ENCODE measurements around the gene AGO4. TPM values are rescaled to one million over a fixed set of nuclear protein-coding genes. Genes with fewer than 3 reads are reported as not detected.
A peak's percentile ranks its signal among the peaks of the same experiment; 100 is the strongest.

AGO4 gene
- total RNA-seq = 10 to 100 TPM in 1 of 4 donors, 1 to 10 TPM in 3; 4.6 to 18.1 (median 7.5) TPM

DNA sequence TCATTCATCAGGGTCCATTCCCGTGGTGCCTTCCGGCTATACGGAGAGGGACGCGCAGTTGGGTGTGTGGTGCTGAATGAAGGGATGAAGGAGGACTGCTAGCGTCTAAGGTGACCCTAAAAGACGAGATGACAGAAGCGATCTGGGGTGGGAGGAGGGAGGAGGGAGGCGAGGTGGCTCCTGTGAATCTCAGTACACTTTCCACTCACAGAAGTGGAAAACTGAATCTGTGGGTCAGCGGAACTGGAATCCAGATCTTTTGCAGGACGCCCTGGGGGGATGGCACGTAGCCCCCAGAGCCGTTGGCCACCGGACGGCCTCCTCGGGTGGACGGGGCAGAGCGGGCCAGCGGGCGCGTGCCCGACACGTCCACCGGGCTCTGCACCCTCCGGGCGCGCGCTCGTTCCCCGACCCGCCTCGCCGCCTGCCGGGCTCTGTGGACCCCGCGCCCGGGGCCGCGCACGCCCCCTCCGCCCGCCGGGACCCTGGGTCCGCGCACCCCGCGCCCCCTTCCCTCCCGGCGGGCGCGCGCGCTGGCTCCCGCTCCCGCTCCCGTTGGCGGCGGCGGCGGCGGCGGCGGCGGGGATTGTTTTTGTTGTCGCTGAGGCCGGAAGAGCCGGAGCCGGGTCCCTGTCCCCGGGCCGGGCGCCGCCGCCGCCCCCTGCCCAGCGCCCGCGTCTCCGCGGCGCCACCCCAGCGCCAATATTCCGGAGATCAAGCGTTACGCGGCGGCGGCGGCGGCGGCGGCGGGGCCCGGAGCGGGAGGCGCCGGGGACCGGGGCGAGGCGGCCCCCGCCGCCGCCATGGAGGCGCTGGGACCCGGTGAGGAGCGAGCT lies at the start of gene AGO4:
Gene AGO4 (plus strand): TSS at position 403 of the 836 bp plus-strand sequence. CDS start 401 bp downstream, at position 804.
- Histone ChIP-seq H3K4me1 (peaks cover 21 to 39% (median 26%) of the 10 kb centered on the region in 3 donors), H3K4me3 (peak within 1 kb of the TSS; percentile 64 to 94 (median 81)), H3K27ac (peak within 1 kb of the TSS; percentile 89 to 95 (median 91)), H3K27me3 (no peaks in the 10 kb centered on the region), H3K36me3 (no peaks in the 10 kb centered on the region), H3K9me3 (no peaks in the 10 kb centered on the region)
- TF ChIP-seq, protein P1, sequence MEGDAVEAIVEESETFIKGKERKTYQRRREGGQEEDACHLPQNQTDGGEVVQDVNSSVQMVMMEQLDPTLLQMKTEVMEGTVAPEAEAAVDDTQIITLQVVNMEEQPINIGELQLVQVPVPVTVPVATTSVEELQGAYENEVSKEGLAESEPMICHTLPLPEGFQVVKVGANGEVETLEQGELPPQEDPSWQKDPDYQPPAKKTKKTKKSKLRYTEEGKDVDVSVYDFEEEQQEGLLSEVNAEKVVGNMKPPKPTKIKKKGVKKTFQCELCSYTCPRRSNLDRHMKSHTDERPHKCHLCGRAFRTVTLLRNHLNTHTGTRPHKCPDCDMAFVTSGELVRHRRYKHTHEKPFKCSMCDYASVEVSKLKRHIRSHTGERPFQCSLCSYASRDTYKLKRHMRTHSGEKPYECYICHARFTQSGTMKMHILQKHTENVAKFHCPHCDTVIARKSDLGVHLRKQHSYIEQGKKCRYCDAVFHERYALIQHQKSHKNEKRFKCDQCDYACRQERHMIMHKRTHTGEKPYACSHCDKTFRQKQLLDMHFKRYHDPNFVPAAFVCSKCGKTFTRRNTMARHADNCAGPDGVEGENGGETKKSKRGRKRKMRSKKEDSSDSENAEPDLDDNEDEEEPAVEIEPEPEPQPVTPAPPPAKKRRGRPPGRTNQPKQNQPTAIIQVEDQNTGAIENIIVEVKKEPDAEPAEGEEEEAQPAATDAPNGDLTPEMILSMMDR (IDR thresholded peaks at IDR 0.05) = peak in 1 of 6 experiments; percentile 6
- no peak for TF ChIP-seq POLR2A (IDR thresholded peaks at IDR 0.05)
- intact Hi-C loops (cut with DNase I) = no loop called here
- 1 to 5% methylated on average over 4 to 11 of the region's 105 CpGs for WGBS, 2 donors
- no peak for DNase-seq

DNA sequence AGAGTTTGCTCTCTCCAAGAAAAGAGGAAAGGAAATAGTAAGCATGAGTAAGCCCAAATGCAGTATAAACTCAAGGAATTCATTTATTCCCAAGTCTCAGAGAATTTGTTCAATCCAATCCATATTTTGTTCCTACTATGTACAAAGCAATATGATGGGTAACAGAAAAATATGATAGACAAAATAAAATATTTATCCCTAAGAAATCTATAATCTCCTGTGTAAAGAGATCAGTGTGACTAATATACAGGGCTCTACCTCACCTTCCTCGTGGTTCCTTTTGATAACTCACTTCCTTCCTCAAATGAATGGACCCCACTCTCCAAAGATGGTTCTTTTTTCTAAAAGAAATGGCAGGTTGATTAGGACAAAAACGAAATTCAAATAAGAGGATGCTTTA lies 45.7 kb upstream of the AGO4 start:
- WGBS, 2 donors = 59 to 65% methylated on average over 2 of the region's 2 CpGs
- Histone ChIP-seq H3K4me1 (no peaks in the 10 kb centered on the region), H3K36me3 (no peaks in the 10 kb centered on the region), H3K27me3 (no peaks in the 10 kb centered on the region), H3K9me3 (no peaks in the 10 kb centered on the region), H3K4me3 (no peak overlapping the region), H3K27ac (no peak overlapping the region)
- TF ChIP-seq POLR2A (IDR thresholded peaks at IDR 0.05) = no peak
- TF ChIP-seq, protein P1 (IDR thresholded peaks at IDR 0.05) = no peak
- intact Hi-C loops (cut with DNase I) = no loop called here
- no peak for DNase-seq

DNA sequence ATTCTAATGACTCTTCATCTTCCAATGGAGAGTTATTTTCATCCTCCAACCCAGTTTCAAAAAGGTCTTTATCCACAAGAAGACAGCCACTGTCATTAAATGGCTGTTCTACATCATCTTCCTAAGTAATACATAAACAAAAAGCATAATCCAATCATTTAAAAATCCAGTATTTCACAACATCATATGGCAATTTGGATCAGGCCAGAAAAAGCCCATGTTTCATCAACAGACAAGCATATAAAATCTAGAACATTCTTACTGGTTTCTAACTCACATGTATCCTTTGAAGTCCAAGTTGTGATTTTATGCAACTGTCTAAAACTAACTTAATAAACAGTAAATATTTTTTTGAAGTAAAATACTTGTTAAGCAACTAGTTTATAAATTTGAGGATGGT lies 44.6 kb upstream of the AGO4 start:
- Histone ChIP-seq H3K4me3 (no peak overlapping the region), H3K4me1 (no peaks in the 10 kb centered on the region), H3K9me3 (no peaks in the 10 kb centered on the region), H3K27ac (no peak overlapping the region), H3K27me3 (no peaks in the 10 kb centered on the region), H3K36me3 (no peaks in the 10 kb centered on the region)
- no peak for DNase-seq
- no peak for TF ChIP-seq POLR2A (IDR thresholded peaks at IDR 0.05)
- TF ChIP-seq, protein P1 (IDR thresholded peaks at IDR 0.05) = no peak
- intact Hi-C loops (cut with DNase I) = no loop called here

DNA sequence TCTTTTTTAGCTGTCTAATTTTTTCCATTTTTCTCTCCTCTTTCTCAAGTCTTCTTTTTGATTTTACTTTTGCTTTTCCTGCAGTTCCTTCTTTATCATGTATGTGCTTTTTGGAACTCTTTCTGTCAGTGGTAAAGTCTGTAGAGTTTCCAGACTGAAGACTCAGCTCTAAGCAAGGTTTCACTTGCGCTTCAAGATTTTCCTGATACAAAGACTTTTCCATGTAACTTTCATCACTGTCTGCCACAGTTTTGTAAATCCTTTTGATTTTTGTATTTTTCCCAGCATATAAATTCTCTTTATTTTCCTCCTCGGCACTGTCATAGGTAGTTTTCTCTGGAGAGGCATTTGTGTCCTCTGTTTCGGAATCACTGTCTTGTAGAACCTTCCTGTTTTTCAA lies 43.5 kb upstream of the AGO4 start:
- H3K4me1 ChIP-seq = peaks cover 0 to 10% (median 5%) of the 10 kb centered on the region in 3 donors
- no peak for TF ChIP-seq POLR2A (IDR thresholded peaks at IDR 0.05)
- TF ChIP-seq, protein P1 (IDR thresholded peaks at IDR 0.05) = no peak
- 90 to 100% methylated on average over 3 of the region's 3 CpGs for WGBS, 2 donors

More for the DNA sequence above, 43.5 kb upstream of the AGO4 start:
- intact Hi-C loops (cut with DNase I) = no loop called here
- no peaks in the 10 kb centered on the region for H3K9me3 ChIP-seq
- H3K36me3 ChIP-seq = no peaks in the 10 kb centered on the region
- no peaks in the 10 kb centered on the region for H3K27me3 ChIP-seq
- H3K4me3 ChIP-seq = no peak overlapping the region
- H3K27ac ChIP-seq = no peak overlapping the region
- no peak for DNase-seq
